GM10266 (cell line): ENCODE results near the gene TMEM229B.

Experiments used
- DNase-seq: peaks from one replicate; pipeline ENCODE4 v3.0.0; 2012; ENCODE audit errors: extremely low spot score
- CTCF ChIP-seq: IDR thresholded peaks from 2 replicates; pipeline ENCODE4 v1.5.1; 2012; ENCODE audit warnings: mild to moderate bottlenecking, low read depth; ENCODE audit not compliant: control insufficient read depth, insufficient read depth; ENCODE audit errors: missing control alignments

Gene TMEM229B

DNA sequence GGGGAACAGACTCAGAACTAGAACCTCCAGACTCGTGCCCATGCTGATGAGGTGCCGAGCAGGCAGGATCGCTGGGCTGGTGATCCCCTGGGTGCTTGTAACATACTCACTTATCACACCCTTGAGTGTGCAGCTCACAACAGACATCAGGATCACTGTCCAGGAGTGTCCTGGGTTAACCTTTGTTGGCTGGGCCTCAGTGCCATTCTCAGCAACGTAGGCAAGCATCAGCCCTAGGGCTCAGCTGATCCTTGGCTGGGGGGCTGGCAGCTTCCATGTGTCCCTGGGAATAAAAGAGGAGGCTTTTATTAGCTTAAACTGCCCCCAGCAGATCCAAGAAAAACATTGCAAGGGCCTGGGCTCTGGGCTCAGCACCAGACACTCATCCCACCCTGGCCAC is 1.6 kb downstream of the TMEM229B start:
- DNase-seq: no peak
- no peak for TF ChIP-seq CTCF

DNA sequence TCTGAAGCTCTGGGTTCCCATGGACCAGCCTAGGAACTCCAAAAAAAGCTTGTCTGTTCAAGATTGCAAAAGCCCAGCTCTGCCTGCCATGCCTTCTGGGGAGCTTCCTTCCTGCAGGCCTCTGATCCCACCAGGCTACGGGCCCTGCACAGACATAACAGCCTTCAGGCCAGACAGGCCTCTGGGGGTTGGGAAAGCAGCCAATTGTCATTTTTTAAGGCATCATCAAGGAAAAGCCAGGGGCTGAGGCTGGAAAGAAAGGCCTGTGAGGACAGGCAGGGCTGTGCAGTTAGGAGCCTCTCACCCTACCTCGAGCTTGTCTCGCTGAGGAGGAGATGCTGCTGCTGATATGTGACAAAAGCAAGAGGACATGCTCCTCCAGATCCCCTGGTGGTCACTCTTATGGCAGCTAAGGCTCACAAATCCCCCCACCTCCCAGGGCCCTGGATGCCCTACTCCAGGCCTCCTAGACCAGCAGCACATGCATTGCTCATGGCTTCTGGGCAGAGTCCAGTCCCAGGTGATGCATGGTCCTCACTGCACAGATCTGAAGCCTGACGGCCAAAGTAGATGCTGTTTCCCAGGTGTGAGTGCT is 2.9 kb downstream of the TMEM229B start:
- peak; percentile 4 for DNase-seq
- no peak for TF ChIP-seq CTCF

- no peak for TF ChIP-seq CTCF
- no peak for DNase-seq
These were observed 4.8 kb downstream of the TMEM229B start for GRCh38 chr14:67483579-67484285.

- DNase-seq: no peak
- TF ChIP-seq CTCF: no peak
These were observed 6.0 kb downstream of the TMEM229B start for GRCh38 chr14:67482231-67483164.

DNA sequence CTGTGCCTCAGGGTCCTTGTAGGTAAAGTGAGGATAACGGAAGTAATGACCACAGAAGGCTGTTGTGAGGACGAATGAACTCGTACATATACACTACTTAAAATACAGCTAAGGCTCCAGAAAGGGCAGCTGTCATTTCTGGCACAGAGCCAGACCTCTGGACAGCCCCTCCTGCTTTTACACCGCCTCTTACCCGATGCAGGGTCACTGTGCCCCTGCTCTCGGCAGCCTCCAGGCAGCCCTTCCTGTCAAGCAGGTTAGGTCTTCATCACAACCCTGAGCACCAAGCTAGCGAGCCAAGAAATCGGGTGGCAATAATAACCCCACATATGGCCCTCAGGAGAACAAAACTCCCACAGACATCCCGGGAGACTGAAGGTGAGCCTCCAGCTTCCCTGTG is 8.5 kb downstream of the TMEM229B start:
- no peak for TF ChIP-seq CTCF
- DNase-seq: no peak

- TF ChIP-seq CTCF: no peak
These were observed 9.8 kb downstream of the TMEM229B start for GRCh38 chr14:67478800-67479084.

More at GRCh38 chr14:67478800-67479084, 9.8 kb downstream of the TMEM229B start:
- no peak for DNase-seq
